ENCODE results near the gene EIF4E3. TPM values are rescaled to one million over a fixed set of nuclear protein-coding genes. Genes with fewer than 3 reads are reported as not detected.

EIF4E3 gene
- total and polyA plus RNA-seq, 3 experiments from 2014 or later = 22.2 to 50.5 (median 24.1) TPM

DNA sequence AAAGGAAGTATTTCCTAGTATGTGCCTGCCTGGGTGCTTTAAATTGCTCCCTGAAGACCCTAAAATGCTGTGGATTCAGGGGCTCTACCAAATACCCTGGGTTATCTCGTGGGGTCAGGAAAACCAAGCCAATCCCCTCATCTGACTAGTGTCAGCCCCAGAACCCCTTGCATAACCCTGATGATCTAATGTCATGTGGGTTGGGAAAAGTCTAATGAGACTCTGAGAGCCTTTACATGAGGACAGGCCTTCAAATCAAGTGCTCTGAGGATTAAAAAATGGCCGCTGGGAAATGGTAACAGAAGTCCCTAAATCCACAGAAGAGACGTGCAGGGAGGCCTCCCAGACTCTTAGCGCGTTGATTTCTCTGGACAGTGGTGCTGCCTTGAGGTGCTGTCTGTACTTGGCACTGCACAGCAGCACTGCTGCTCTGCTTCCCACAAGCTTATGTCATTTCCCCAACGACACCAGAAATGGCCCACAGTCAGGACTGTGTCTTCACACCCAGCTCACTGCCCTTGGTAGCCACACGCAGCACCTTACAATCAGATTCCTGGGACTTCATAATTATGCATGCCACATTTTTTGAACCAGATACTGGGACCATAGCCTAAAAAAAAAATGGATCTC is 16.6 kb downstream of the EIF4E3 start:
- POLR2A ChIA-PET = interaction anchor here (0.7 kb wide), 1 partner anchor 18 kb away, joined by 3 read pairs; no protein-coding TSS in a partner anchor
- CTCF ChIA-PET = interaction anchor here (0.9 kb wide), 1 partner anchor 167 kb away, joined by 4 read pairs; no protein-coding TSS in a partner anchor
- peaks cover 74 to 97% (median 95%) of the 10 kb centered on the region in 3 donors for H3K4me1 Mint-ChIP-seq
- H3K4me3 ChIP-seq (ENCODE audit: low read length) = no peak overlapping the region
- peaks cover 52% of the 10 kb centered on the region for H3K4me1 ChIP-seq (ENCODE audit: insufficient read depth, low read length)
- H3K27ac Mint-ChIP-seq = peak overlapping the region in 4 of 8 donors; percentile 11 to 62 (median 54)
- no peak for DNase-seq
- no peaks in the 10 kb centered on the region for H3K27me3 ChIP-seq (ENCODE audit: insufficient read depth, low read length, poor library complexity, severe bottlenecking)
- H3K4me3 Mint-ChIP-seq = peak overlapping the region in 1 of 7 donors; percentile 4
- peaks cover 26% of the 10 kb centered on the region for H3K36me3 ChIP-seq (ENCODE audit: insufficient read depth, low read length)
- peaks cover 0 to 72% (median 15%) of the 10 kb centered on the region in 3 donors for H3K36me3 Mint-ChIP-seq
- H3K27ac ChIP-seq (ENCODE audit: low read depth, low read length) = no peak overlapping the region
- no peaks in the 10 kb centered on the region for H3K27me3 Mint-ChIP-seq
- H3K9me3 ChIP-seq (ENCODE audit: low read length) = no peaks in the 10 kb centered on the region
- no peaks in the 10 kb centered on the region for H3K9me3 Mint-ChIP-seq

- H3K36me3 ChIP-seq (ENCODE audit: insufficient read depth, low read length) = peaks cover 26% of the 10 kb centered on the region
- CTCF ChIA-PET = interaction anchor here (1.4 kb wide), 1 partner anchor 23 kb away, joined by 4 read pairs; no protein-coding TSS in a partner anchor
- Mint-ChIP-seq H3K4me3 (no peak overlapping the region), H3K27ac (peak overlapping the region in 2 of 8 donors; percentile 11 to 23), H3K36me3 (peaks cover 0 to 78% (median 15%) of the 10 kb centered on the region in 3 donors), H3K27me3 (no peaks in the 10 kb centered on the region), H3K9me3 (no peaks in the 10 kb centered on the region), H3K4me1 (peaks cover 74 to 97% (median 95%) of the 10 kb centered on the region in 3 donors)
- no peaks in the 10 kb centered on the region for H3K27me3 ChIP-seq (ENCODE audit: insufficient read depth, low read length, poor library complexity, severe bottlenecking)
- no peak overlapping the region for H3K27ac ChIP-seq (ENCODE audit: low read depth, low read length)
- no peak for DNase-seq
- POLR2A ChIA-PET = no interaction called here
- H3K4me3 ChIP-seq (ENCODE audit: low read length) = no peak overlapping the region
- no peaks in the 10 kb centered on the region for H3K9me3 ChIP-seq (ENCODE audit: low read length)
- peaks cover 52% of the 10 kb centered on the region for H3K4me1 ChIP-seq (ENCODE audit: insufficient read depth, low read length)
Measured at GRCh38 chr3:71707595-71707994, 17.6 kb downstream of the EIF4E3 start.

- no peak for DNase-seq
- CTCF ChIA-PET = no interaction called here
- Histone ChIP-seq H3K36me3 (ENCODE audit: insufficient read depth, low read length) (peaks cover 31% of the 10 kb centered on the region), H3K4me1 (ENCODE audit: insufficient read depth, low read length) (peaks cover 56% of the 10 kb centered on the region), H3K27me3 (ENCODE audit: insufficient read depth, low read length, poor library complexity, severe bottlenecking) (no peaks in the 10 kb centered on the region), H3K4me3 (ENCODE audit: low read length) (no peak overlapping the region), H3K27ac (ENCODE audit: low read depth, low read length) (no peak overlapping the region), H3K9me3 (ENCODE audit: low read length) (no peaks in the 10 kb centered on the region)
- peaks cover 75 to 97% (median 95%) of the 10 kb centered on the region in 3 donors for H3K4me1 Mint-ChIP-seq
- POLR2A ChIA-PET = no interaction called here
- H3K9me3 Mint-ChIP-seq = no peaks in the 10 kb centered on the region
- peak overlapping the region in 5 of 8 donors; percentile 17 to 70 (median 53) for H3K27ac Mint-ChIP-seq
- peaks cover 0 to 90% (median 23%) of the 10 kb centered on the region in 3 donors for H3K36me3 Mint-ChIP-seq
- no peak overlapping the region for H3K4me3 Mint-ChIP-seq
- no peaks in the 10 kb centered on the region for H3K27me3 Mint-ChIP-seq
Measured at GRCh38 chr3:71705681-71706080, 19.5 kb downstream of the EIF4E3 start.

DNA sequence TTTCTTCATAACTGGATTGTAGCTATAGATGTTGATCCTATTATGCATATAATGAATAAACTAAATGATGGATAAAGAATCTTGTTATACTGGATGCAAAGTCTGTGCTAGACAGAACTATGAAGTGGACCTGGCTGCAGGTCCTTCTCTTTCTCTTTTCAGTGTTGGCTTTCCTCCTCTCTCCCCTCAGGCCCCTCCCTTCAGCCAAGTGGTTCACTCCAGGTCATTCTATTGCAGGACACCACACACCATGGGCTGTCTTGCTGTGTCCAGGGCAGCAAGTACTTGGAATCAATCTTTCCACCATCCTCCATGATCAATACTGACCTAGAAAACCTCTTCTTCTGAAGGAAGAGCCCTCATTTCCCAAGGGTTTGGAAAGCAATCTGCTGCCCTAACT is 20.3 kb downstream of the EIF4E3 start:
- peak overlapping the region in 4 of 8 donors; percentile 19 to 78 (median 58) for H3K27ac Mint-ChIP-seq
- H3K36me3 Mint-ChIP-seq = peaks cover 0 to 86% (median 24%) of the 10 kb centered on the region in 3 donors
- peaks cover 26% of the 10 kb centered on the region for H3K36me3 ChIP-seq (ENCODE audit: insufficient read depth, low read length)
- DNase-seq = no peak
- peak overlapping the region in 1 of 7 donors; percentile 17 for H3K4me3 Mint-ChIP-seq
- no peaks in the 10 kb centered on the region for H3K9me3 ChIP-seq (ENCODE audit: low read length)
- no peak overlapping the region for H3K4me3 ChIP-seq (ENCODE audit: low read length)
- H3K27me3 ChIP-seq (ENCODE audit: insufficient read depth, low read length, poor library complexity, severe bottlenecking) = no peaks in the 10 kb centered on the region
- peaks cover 49% of the 10 kb centered on the region for H3K4me1 ChIP-seq (ENCODE audit: insufficient read depth, low read length)
- no peak overlapping the region for H3K27ac ChIP-seq (ENCODE audit: low read depth, low read length)
- H3K4me1 Mint-ChIP-seq = peaks cover 71 to 96% (median 89%) of the 10 kb centered on the region in 3 donors
- POLR2A ChIA-PET = no interaction called here
- no peaks in the 10 kb centered on the region for H3K9me3 Mint-ChIP-seq
- H3K27me3 Mint-ChIP-seq = no peaks in the 10 kb centered on the region
- CTCF ChIA-PET = no interaction called here

DNA sequence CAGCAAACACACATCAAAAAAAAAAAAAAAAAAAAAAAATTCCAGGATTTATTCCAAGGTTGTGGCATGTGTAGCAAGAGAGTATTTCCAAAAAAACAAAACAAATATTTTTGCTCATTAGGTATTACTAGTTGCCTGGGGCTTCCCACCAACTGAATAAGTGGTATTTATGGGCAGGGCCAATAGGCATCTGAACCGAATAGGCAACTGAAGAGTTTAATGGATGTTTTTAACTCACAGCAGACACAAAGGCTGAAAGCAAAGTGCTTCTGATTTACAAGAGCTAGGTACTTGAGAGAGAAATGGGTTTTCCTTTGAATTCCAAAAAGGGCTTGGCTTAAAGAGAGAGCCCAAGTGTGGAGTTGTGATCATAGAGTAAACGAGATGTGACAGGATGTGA is 21.4 kb downstream of the EIF4E3 start:
- Mint-ChIP-seq H3K9me3 (no peaks in the 10 kb centered on the region), H3K27me3 (no peaks in the 10 kb centered on the region), H3K27ac (peak overlapping the region in 6 of 8 donors; percentile 27 to 78 (median 60)), H3K4me3 (peak overlapping the region in 1 of 7 donors; percentile 1), H3K4me1 (peaks cover 65 to 93% (median 84%) of the 10 kb centered on the region in 3 donors), H3K36me3 (peaks cover 0 to 85% (median 24%) of the 10 kb centered on the region in 3 donors)
- H3K27ac ChIP-seq (ENCODE audit: low read depth, low read length) = no peak overlapping the region
- no peaks in the 10 kb centered on the region for H3K27me3 ChIP-seq (ENCODE audit: insufficient read depth, low read length, poor library complexity, severe bottlenecking)
- no peak overlapping the region for H3K4me3 ChIP-seq (ENCODE audit: low read length)
- ChIA-PET POLR2A (interaction anchor here (0.6 kb wide), 1 partner anchor 49 kb away, joined by 3 read pairs; no protein-coding TSS in a partner anchor), CTCF (no interaction called here)
- peaks cover 41% of the 10 kb centered on the region for H3K4me1 ChIP-seq (ENCODE audit: insufficient read depth, low read length)
- H3K9me3 ChIP-seq (ENCODE audit: low read length) = no peaks in the 10 kb centered on the region
- no peak for DNase-seq
- H3K36me3 ChIP-seq (ENCODE audit: insufficient read depth, low read length) = peaks cover 21% of the 10 kb centered on the region

DNA sequence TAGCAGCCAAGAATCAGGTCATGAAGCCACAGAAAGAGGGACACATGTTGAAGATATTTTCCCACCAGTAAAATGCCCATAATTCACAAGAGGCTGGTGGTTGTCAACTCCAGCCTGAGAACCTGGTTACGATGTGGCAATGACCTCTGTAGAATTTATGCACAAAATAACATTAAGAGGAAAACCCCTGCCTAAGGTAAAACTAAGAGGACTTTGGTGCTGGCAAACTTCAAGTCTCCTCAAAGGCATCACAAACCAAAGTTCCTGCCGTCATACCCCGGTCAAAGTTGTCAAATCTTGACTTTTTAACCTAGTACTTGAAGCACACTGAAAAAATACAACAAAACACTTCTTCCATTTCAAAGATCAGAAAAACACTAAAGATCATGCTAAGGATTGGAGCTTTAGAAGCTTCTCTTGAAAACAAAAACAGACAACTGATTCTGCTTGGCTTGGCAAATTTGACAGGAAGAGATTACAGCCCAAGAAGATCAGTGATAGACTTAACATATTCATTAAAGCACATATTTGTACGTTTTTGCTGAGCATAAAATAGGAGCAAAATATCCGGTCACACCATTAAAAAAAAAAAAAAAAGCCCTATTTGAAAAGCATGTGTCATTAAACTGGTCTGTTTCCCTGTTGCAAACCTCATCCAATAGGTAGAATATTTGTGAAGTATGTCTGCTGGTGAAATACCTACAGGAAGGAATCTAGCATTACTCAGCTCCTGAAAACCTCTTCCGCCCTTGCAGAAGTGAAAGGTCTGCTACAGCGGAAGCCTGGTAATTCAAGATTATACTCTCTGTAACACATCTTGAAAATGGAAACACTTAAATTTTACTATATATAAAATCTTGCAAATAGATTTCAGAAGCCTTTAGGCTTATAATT is 22.8 kb downstream of the EIF4E3 start:
- Mint-ChIP-seq H3K4me1 (peaks cover 65 to 93% (median 83%) of the 10 kb centered on the region in 3 donors), H3K36me3 (peaks cover 7 to 85% (median 28%) of the 10 kb centered on the region in 3 donors), H3K27ac (peak overlapping the region; percentile 56 to 92 (median 84)), H3K4me3 (peak overlapping the region in 6 of 7 donors; percentile 4 to 78 (median 60)), H3K9me3 (no peaks in the 10 kb centered on the region), H3K27me3 (no peaks in the 10 kb centered on the region)
- Histone ChIP-seq H3K27ac (ENCODE audit: low read depth, low read length) (no peak overlapping the region), H3K4me3 (ENCODE audit: low read length) (no peak overlapping the region), H3K4me1 (ENCODE audit: insufficient read depth, low read length) (peaks cover 41% of the 10 kb centered on the region), H3K36me3 (ENCODE audit: insufficient read depth, low read length) (peaks cover 20% of the 10 kb centered on the region), H3K27me3 (ENCODE audit: insufficient read depth, low read length, poor library complexity, severe bottlenecking) (no peaks in the 10 kb centered on the region), H3K9me3 (ENCODE audit: low read length) (no peaks in the 10 kb centered on the region)
- ChIA-PET CTCF (interaction anchor here (1.1 to 1.4 kb wide), 3 partner anchors 9 to 28 kb away, joined by 3 to 5 read pairs (median 4); no protein-coding TSS in a partner anchor), POLR2A (interaction anchor here (0.7 kb wide), 3 partner anchors 22 to 1134 kb away, joined by 6 to 11 read pairs (median 8); no protein-coding TSS in a partner anchor)
- peak in 2 of 5 donors; percentile 15 to 39 for DNase-seq

DNA sequence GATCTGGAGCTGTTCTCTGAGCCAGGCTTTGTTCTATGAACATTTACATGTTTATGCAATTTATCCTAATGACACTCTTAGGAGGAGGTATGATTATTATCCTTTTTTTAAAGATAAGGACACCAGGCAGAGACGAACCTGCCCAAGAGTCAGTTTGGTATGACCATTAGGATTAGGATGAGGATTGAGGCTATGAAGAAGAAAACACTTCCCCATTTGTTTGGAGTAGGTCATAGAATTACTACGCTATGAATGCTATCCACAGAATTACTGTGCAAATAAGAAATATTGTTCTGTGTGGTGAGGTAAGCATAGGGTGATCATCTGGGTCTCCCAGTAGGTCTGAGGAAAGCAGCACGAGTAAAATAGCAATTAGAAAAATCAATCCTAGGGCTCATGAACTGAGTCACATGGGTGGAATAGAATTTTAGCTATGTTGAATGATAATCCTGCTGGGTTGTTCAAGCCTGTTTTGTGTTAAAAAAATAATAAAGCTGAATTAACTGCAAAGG is 23.9 kb downstream of the EIF4E3 start:
- peaks cover 19% of the 10 kb centered on the region for H3K36me3 ChIP-seq (ENCODE audit: insufficient read depth, low read length)
- H3K4me1 ChIP-seq (ENCODE audit: insufficient read depth, low read length) = peaks cover 41% of the 10 kb centered on the region
- ChIA-PET POLR2A (interaction anchor here (0.9 kb wide), 1 partner anchor 23 kb away, joined by 4 read pairs; no protein-coding TSS in a partner anchor), CTCF (interaction anchor here (1.2 to 1.4 kb wide), 2 partner anchors 10 to 29 kb away, joined by 4 to 5 read pairs; no protein-coding TSS in a partner anchor)
- peak overlapping the region in 7 of 8 donors; percentile 56 to 92 (median 84) for H3K27ac Mint-ChIP-seq
- no peak overlapping the region for H3K4me3 ChIP-seq (ENCODE audit: low read length)
- peaks cover 62 to 86% (median 75%) of the 10 kb centered on the region in 3 donors for H3K4me1 Mint-ChIP-seq
- H3K9me3 ChIP-seq (ENCODE audit: low read length) = no peaks in the 10 kb centered on the region
- H3K27me3 Mint-ChIP-seq = no peaks in the 10 kb centered on the region
- no peaks in the 10 kb centered on the region for H3K9me3 Mint-ChIP-seq
- H3K36me3 Mint-ChIP-seq = peaks cover 8 to 83% (median 28%) of the 10 kb centered on the region in 3 donors
- peak overlapping the region in 1 of 7 donors; percentile 29 for H3K4me3 Mint-ChIP-seq
- H3K27me3 ChIP-seq (ENCODE audit: insufficient read depth, low read length, poor library complexity, severe bottlenecking) = no peaks in the 10 kb centered on the region
- DNase-seq = no peak
- no peak overlapping the region for H3K27ac ChIP-seq (ENCODE audit: low read depth, low read length)

Data from CD8-positive, alpha-beta memory T cell (primary cell).